Naive thymus-derived CD4-positive, alpha-beta T cell (primary cell): ENCODE measurements around the gene DIPK1C. TPM values are rescaled to one million over a fixed set of nuclear protein-coding genes. Genes with fewer than 3 reads are reported as not detected.
A peak's percentile ranks its signal among the peaks of the same experiment; 100 is the strongest.

ENCODE experiments used
- ATAC-seq: fragments of 150-1000 bp; cut with Tn5 transposase; 2 replicates; pipeline ENCODE4 v1.10.0; 2021; ENCODE audit warnings: mild to moderate bottlenecking, moderate library complexity
- CTCF ChIA-PET: fragments of 350-600 bp; sonication (Branson Sonifier 250); formaldehyde crosslinking; loops from one replicate; lab custom pipeline; 2021; ENCODE audit warnings: antibody characterized with exemption; lab: Charles Lee
- POLR2A ChIA-PET: fragments of 350-600 bp; sonication (Branson Sonifier 250); formaldehyde crosslinking; loops from one replicate; lab custom pipeline; 2021; ENCODE audit warnings: antibody characterized with exemption, inconsistent platforms; lab: Charles Lee
- DNase-seq, 9 donors: peaks; one replicate each; pipeline versions ENCODE4 v3.0.0 to v3.0.0-alpha.2; 2020 to 2022; ENCODE audit warnings: mixed read lengths in 1 of 9
- H3K27ac ChIP-seq: one replicate; pipeline ENCODE4 v1.7.0; 2013; ENCODE audit warnings: mild to moderate bottlenecking, low read depth, low read length, moderate library complexity
- H3K27me3 ChIP-seq, 2 donors: one replicate each; pipeline ENCODE4 v1.7.0; 2013; ENCODE audit warnings: low read length in 2 of 2, mild to moderate bottlenecking in 2 of 2, moderate library complexity in 2 of 2; ENCODE audit not compliant: control insufficient read depth in 2 of 2, insufficient read depth in 2 of 2
- H3K36me3 ChIP-seq, 3 experiments: 1 replicate in 2 of 3; 2 replicates in 1 of 3; pipeline ENCODE4 v1.7.0; 2013; ENCODE audit warnings: low read length in 3 of 3, mild to moderate bottlenecking in 3 of 3, moderate library complexity in 1 of 3; ENCODE audit not compliant: insufficient read depth in 3 of 3, control insufficient read depth in 2 of 3
- H3K4me1 ChIP-seq, 2 donors: one replicate each; pipeline ENCODE4 v1.7.0; 2013; ENCODE audit warnings: low read length in 2 of 2, mild to moderate bottlenecking in 2 of 2, moderate library complexity in 1 of 2; ENCODE audit not compliant: control insufficient read depth in 2 of 2, insufficient read depth in 2 of 2
- H3K4me3 ChIP-seq: 2 replicates; pipeline ENCODE4 v1.7.0; 2013; ENCODE audit warnings: mild to moderate bottlenecking, low read length
- H3K9me3 ChIP-seq, 3 experiments: 1 replicate in 2 of 3; 2 replicates in 1 of 3; pipeline ENCODE4 v1.7.0; 2013; ENCODE audit warnings: low read length in 3 of 3; ENCODE audit not compliant: control insufficient read depth in 2 of 3
- H3K27ac Mint-ChIP-seq, 9 donors: one replicate each; pipeline ENCODE4 v1.8.0; 2020 to 2022; ENCODE audit warnings: mixed read lengths in 9 of 9, mild to moderate bottlenecking in 8 of 9, moderate library complexity in 5 of 9, inconsistent platforms in 2 of 9
- H3K27me3 Mint-ChIP-seq, 5 donors: one replicate each; pipeline ENCODE4 v1.8.0; 2021 to 2022; ENCODE audit warnings: mixed read lengths in 5 of 5, mild to moderate bottlenecking in 1 of 5
- H3K36me3 Mint-ChIP-seq, 5 donors: one replicate each; pipeline ENCODE4 v1.8.0; 2020 to 2022; ENCODE audit warnings: mixed read lengths in 5 of 5, mild to moderate bottlenecking in 3 of 5, inconsistent platforms in 1 of 5
- H3K4me1 Mint-ChIP-seq, 7 donors: one replicate each; pipeline ENCODE4 v1.8.0; 2020 to 2022; ENCODE audit warnings: mixed read lengths in 7 of 7, mild to moderate bottlenecking in 3 of 7, inconsistent platforms in 1 of 7
- H3K4me3 Mint-ChIP-seq, 10 donors: one replicate each; pipeline ENCODE4 v1.8.0; 2020 to 2022; ENCODE audit warnings: mild to moderate bottlenecking in 10 of 10, mixed read lengths in 10 of 10, moderate library complexity in 6 of 10, inconsistent platforms in 2 of 10
- H3K9me3 Mint-ChIP-seq, 11 donors: one replicate each; pipeline ENCODE4 v1.8.0; 2020 to 2022; ENCODE audit warnings: mixed read lengths in 11 of 11, mild to moderate bottlenecking in 4 of 11, inconsistent platforms in 1 of 11, moderate library complexity in 1 of 11
- intact Hi-C, 2 donors: fragments of 100-400 bp; cut with micrococcal nuclease; formaldehyde crosslinking; loops; one replicate each; pipeline ENCODE4 v1.15.1; 2023
- polyA plus RNA-seq, 2 donors: library from polyadenylated mRNA; unstranded; fragments of 300-500 nt; fragmentation: Illumina TruSeq; gene quantifications; one replicate each; pipeline ENCODE4 v1.2.3, GENCODE V29; 2021
- total RNA-seq, 6 experiments: library from RNA in 5 of 6; stranded (reverse) in 5 of 6; gene quantifications; 1 replicate in 5 of 6; 2 replicates in 1 of 6; pipeline ENCODE4 v1.2.3 and lab custom pipeline; 2021 to 2026

DIPK1C gene
- total and polyA plus RNA-seq, 7 experiments from 2014 or later, result not detected

DNA sequence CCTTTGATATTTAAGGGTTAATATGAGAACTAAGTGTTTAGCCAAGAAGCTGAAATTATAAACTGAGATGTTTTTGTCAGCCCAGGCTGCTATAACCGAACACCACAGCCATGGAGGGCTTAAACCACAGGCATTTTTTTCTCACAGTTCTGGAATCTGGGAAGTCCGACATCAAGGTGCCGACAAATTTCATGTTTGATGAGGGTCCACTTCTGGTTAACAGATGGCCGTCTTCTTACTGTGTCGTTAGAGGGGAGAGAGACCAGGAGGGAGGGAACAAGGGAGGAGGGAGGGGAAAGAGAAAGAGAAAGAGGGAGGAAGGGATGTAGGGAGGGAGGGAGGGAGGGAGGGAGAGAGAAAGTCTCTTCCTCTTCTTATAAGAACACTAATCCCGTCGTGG lies 32.6 kb upstream of the DIPK1C start:
- no peaks in the 10 kb centered on the region for H3K36me3 Mint-ChIP-seq
- peaks cover 2% of the 10 kb centered on the region in 2 donors for H3K4me1 ChIP-seq
- H3K9me3 ChIP-seq, result no peaks in the 10 kb centered on the region
- no peaks in the 10 kb centered on the region for H3K27me3 ChIP-seq
- DNase-seq (no peak), ATAC-seq (no peak)
- no peak overlapping the region for H3K4me3 ChIP-seq
- H3K4me3 Mint-ChIP-seq, result no peak overlapping the region
- ChIA-PET CTCF (interaction anchor here (0.7 to 10.7 kb wide), 2 partner anchors 11 to 136 kb away, joined by 3 to 269 read pairs; no protein-coding TSS in a partner anchor), POLR2A (interaction anchor here (0.7 kb wide), 1 partner anchor 99 kb away, joined by 4 read pairs; no protein-coding TSS in a partner anchor)
- H3K9me3 Mint-ChIP-seq, result peaks cover 0 to 4% (median 0%) of the 10 kb centered on the region in 11 donors
- H3K4me1 Mint-ChIP-seq, result peaks cover 5 to 25% (median 17%) of the 10 kb centered on the region in 7 donors
- H3K36me3 ChIP-seq, result no peaks in the 10 kb centered on the region
- intact Hi-C loops, result no loop called here
- H3K27ac Mint-ChIP-seq, result peak overlapping the region in 1 of 9 donors; percentile 23
- H3K27me3 Mint-ChIP-seq, result peaks cover 0 to 34% (median 0%) of the 10 kb centered on the region in 5 donors
- no peak overlapping the region for H3K27ac ChIP-seq

DNA sequence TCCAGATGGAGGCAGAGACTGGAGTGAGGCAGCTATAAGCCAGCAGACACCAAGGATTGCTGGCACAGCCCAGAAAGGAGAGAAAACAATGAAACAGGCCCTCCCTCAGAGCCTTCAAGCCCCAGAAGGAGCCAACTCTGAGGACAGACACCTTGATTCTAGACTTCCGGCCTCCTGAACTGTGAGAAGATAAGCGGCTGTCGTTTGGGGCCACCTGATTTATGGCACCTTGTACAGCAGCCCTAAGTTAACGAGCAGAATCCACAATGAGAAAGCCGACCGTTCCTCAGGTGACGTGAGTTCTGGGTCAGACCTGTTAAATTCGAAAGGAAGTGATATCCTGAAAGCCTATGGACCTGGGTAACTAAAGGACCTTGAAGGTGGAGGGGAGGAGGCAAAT lies 31.8 kb upstream of the DIPK1C start:
- Histone ChIP-seq H3K9me3 (no peaks in the 10 kb centered on the region), H3K4me1 (peaks cover 4 to 5% of the 10 kb centered on the region in 2 donors), H3K27ac (no peak overlapping the region), H3K4me3 (no peak overlapping the region), H3K27me3 (no peaks in the 10 kb centered on the region), H3K36me3 (no peaks in the 10 kb centered on the region)
- H3K36me3 Mint-ChIP-seq, result no peaks in the 10 kb centered on the region
- H3K4me3 Mint-ChIP-seq, result no peak overlapping the region
- peaks cover 0 to 4% (median 0%) of the 10 kb centered on the region in 11 donors for H3K9me3 Mint-ChIP-seq
- intact Hi-C loops, result no loop called here
- no peak for DNase-seq
- peaks cover 5 to 24% (median 21%) of the 10 kb centered on the region in 7 donors for H3K4me1 Mint-ChIP-seq
- ChIA-PET CTCF (interaction anchor here (10.7 kb wide), 1 partner anchor 135 kb away, joined by 269 read pairs; no protein-coding TSS in a partner anchor), POLR2A (no interaction called here)
- H3K27me3 Mint-ChIP-seq, result peaks cover 0 to 35% (median 0%) of the 10 kb centered on the region in 5 donors
- no peak for ATAC-seq
- H3K27ac Mint-ChIP-seq, result peak overlapping the region in 2 of 9 donors; percentile 51 to 63

DNA sequence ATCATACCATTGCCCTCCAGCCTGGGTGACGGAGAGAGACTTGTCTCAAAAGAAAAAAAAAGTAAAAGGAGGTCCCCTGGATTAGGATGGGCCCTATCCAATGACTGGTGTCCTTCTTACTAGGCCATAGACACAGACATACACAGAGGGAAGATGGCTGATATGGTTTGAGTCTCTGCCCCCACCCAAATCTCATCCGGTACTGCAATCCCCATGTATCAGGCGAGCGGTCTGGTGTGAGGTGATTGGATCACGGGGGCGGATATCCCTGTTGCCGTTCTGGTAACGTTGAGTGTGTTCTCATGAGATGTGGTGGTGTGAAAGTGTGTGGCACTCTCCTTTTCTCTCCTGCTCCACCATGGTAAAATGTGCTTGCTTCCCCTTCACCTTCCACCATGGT lies 31.2 kb upstream of the DIPK1C start:
- ATAC-seq (no peak), DNase-seq (no peak)
- peaks cover 4 to 5% of the 10 kb centered on the region in 2 donors for H3K4me1 ChIP-seq
- Mint-ChIP-seq H3K4me1 (peaks cover 5 to 19% (median 16%) of the 10 kb centered on the region in 7 donors), H3K4me3 (no peak overlapping the region), H3K27ac (peak overlapping the region in 1 of 9 donors; percentile 51), H3K27me3 (peaks cover 0 to 32% (median 0%) of the 10 kb centered on the region in 5 donors), H3K9me3 (peaks cover 0 to 4% (median 0%) of the 10 kb centered on the region in 11 donors), H3K36me3 (no peaks in the 10 kb centered on the region)
- intact Hi-C loops, result no loop called here
- no peak overlapping the region for H3K27ac ChIP-seq
- no peaks in the 10 kb centered on the region for H3K36me3 ChIP-seq
- no peaks in the 10 kb centered on the region for H3K27me3 ChIP-seq
- H3K9me3 ChIP-seq, result no peaks in the 10 kb centered on the region
- ChIA-PET CTCF (no interaction called here), POLR2A (interaction anchor here (0.6 kb wide), 1 partner anchor 141 kb away, joined by 3 read pairs; no protein-coding TSS in a partner anchor)
- H3K4me3 ChIP-seq, result no peak overlapping the region

DNA sequence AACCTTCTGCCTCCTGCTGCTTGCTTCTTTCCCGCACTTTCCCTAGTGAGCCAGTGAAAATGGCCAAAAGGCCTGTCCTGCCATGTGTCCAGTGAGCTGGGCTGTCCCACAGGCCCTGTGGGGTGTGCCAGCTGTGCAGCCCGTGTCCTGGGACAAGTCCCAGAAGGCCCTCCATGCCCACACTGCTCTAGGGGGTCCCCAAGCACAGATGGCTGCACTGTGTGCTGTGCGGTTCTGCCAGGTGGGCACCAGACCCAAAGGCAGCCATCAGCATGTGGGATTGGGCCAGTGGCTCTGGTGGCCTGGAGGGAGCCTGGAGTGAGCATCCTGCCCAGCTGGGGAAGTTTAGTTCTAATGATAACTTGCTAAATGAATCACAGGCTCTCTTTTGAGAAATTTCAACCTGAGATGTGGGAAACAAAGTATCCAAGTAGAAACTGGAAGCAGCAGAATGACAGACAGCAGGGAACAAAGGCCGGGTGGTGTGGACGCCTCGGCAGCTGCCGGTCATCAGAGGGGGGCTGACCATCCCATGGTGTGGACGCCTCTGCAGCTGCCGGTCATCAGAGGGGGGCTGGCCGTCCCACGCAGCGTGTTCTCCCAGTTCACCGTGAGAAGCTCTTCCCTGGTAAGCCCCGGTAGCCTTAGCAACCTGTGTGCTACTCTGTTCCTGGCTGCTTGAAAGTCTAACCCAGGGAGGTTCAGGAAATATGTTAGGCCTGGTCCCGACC lies 29.2 kb upstream of the DIPK1C start:
- Mint-ChIP-seq H3K27ac (no peak overlapping the region), H3K4me3 (peak overlapping the region in 2 of 10 donors; percentile 17 to 18)
- POLR2A ChIA-PET, result no interaction called here

DNA sequence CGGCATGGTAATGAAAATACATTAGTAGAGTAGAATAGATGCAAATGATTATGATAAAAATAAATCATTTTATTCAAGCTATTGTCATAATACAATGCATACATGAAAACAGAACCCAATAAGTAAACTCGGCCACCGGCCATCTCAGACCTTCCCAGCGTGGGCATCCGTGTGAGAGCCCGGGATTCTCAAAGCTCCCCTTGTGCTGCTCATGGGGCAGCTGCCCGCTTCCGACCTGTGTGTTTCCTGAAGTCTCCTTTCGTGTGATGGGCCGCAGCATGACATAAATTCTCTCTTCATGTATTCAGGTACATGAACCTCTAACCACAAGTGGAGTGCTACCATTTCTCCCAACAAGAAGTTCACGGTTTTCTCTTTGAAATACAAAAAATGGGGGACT lies 25.6 kb upstream of the DIPK1C start:
- Mint-ChIP-seq H3K27me3 (peaks cover 0 to 12% (median 0%) of the 10 kb centered on the region in 5 donors), H3K4me1 (peaks cover 5 to 19% (median 16%) of the 10 kb centered on the region in 7 donors), H3K4me3 (no peak overlapping the region), H3K36me3 (no peaks in the 10 kb centered on the region), H3K9me3 (peaks cover 0 to 4% (median 0%) of the 10 kb centered on the region in 11 donors), H3K27ac (no peak overlapping the region)
- intact Hi-C loops, result no loop called here
- DNase-seq (no peak), ATAC-seq (no peak)
- Histone ChIP-seq H3K27me3 (no peaks in the 10 kb centered on the region), H3K27ac (no peak overlapping the region), H3K9me3 (no peaks in the 10 kb centered on the region), H3K4me3 (no peak overlapping the region), H3K36me3 (no peaks in the 10 kb centered on the region), H3K4me1 (peaks cover 4 to 5% of the 10 kb centered on the region in 2 donors)
- ChIA-PET POLR2A (no interaction called here), CTCF (interaction anchor here (0.6 kb wide), 1 partner anchor 1814 kb away, joined by 3 read pairs; no protein-coding TSS in a partner anchor)

More for the DNA sequence above, 29.2 kb upstream of the DIPK1C start:
- Mint-ChIP-seq H3K27me3 (peaks cover 0 to 25% (median 0%) of the 10 kb centered on the region in 5 donors), H3K9me3 (peaks cover 0 to 4% (median 0%) of the 10 kb centered on the region in 11 donors), H3K4me1 (peaks cover 5 to 19% (median 16%) of the 10 kb centered on the region in 7 donors), H3K36me3 (no peaks in the 10 kb centered on the region)
- intact Hi-C loops, result no loop called here
- Histone ChIP-seq H3K27ac (no peak overlapping the region), H3K4me1 (peaks cover 4 to 5% of the 10 kb centered on the region in 2 donors), H3K4me3 (no peak overlapping the region), H3K36me3 (no peaks in the 10 kb centered on the region), H3K27me3 (no peaks in the 10 kb centered on the region), H3K9me3 (no peaks in the 10 kb centered on the region)
- ATAC-seq, result no peak
- CTCF ChIA-PET, result interaction anchor here (1.5 kb wide), 1 partner anchor 132 kb away, joined by 5 read pairs; no protein-coding TSS in a partner anchor
- no peak for DNase-seq

DNA sequence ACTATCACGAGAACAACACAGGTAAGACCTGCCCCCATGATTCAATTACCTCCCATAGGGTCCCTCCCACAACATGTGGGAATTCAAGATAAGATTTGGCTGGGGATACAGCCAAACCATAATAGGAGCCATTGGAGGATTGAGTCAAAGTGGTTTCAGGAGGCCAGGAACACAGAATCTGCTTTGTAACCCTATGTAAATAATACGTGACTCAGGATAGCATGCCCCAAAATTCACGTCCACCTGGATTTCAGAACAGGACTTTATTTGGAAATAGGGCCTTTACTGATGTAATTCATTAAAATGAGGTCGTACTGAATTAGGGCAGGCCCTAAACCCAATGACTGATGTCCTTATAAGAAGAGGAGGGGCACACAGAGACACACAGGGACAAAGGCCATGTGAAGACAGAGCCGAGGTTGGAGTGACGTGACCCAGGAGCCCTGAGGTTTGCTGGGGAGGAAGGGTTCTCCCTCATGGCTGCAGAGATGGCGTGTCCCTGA lies 23.1 kb upstream of the DIPK1C start:
- H3K9me3 ChIP-seq, result no peaks in the 10 kb centered on the region
- H3K27ac ChIP-seq, result no peak overlapping the region
- peaks cover 4 to 5% of the 10 kb centered on the region in 2 donors for H3K4me1 ChIP-seq
- Mint-ChIP-seq H3K4me1 (peaks cover 0 to 12% (median 8%) of the 10 kb centered on the region in 7 donors), H3K9me3 (peaks cover 0 to 4% (median 0%) of the 10 kb centered on the region in 11 donors), H3K27ac (no peak overlapping the region), H3K36me3 (no peaks in the 10 kb centered on the region), H3K27me3 (peaks cover 0 to 14% (median 0%) of the 10 kb centered on the region in 5 donors), H3K4me3 (no peak overlapping the region)
- no peak overlapping the region for H3K4me3 ChIP-seq
- ChIA-PET POLR2A (no interaction called here), CTCF (no interaction called here)
- DNase-seq (no peak), ATAC-seq (no peak)
- H3K36me3 ChIP-seq, result no peaks in the 10 kb centered on the region
- no peaks in the 10 kb centered on the region for H3K27me3 ChIP-seq
- intact Hi-C loops, result no loop called here
